GM23338 (cell line): ENCODE measurements around the gene PDE4D. TPM values are rescaled to one million over a fixed set of nuclear protein-coding genes. Genes with fewer than 3 reads are reported as not detected.
A peak's percentile ranks its signal among the peaks of the same experiment; 100 is the strongest.

Experiments
- ATAC-seq: fragments of 200-7000 bp; cut with Tn5 transposase; 3 replicates; pipeline ENCODE4 v1.9.1; 2020
- DNase-seq: peaks from one replicate; pipeline ENCODE4 v3.0.0-alpha.2; 2015; ENCODE audit warnings: low spot score
- H2AFZ ChIP-seq: fragments of 200-600 bp; sonication (generic); 2 replicates; pipeline ENCODE4 v1.8.0; 2016; ENCODE audit warnings: antibody characterized with exemption, mild to moderate bottlenecking, moderate library complexity
- H3F3A ChIP-seq: fragments of 200-600 bp; sonication (generic); replicated peaks from 2 replicates; pipeline ENCODE4 v1.8.0; 2017; ENCODE audit warnings: antibody characterized with exemption, mixed run types, low read depth
- H3K27ac ChIP-seq: fragments of 200-600 bp; sonication (generic); 2 replicates; pipeline ENCODE4 v1.6.1; 2016; ENCODE audit warnings: low read depth
- H3K27me3 ChIP-seq: fragments of 200-600 bp; sonication (generic); 2 replicates; pipeline ENCODE4 v1.8.0; 2016; ENCODE audit warnings: mild to moderate bottlenecking, mixed run types, moderate library complexity; ENCODE audit not compliant: insufficient read depth
- H3K36me3 ChIP-seq: fragments of 200-600 bp; sonication (generic); 2 replicates; pipeline ENCODE4 v1.8.0; 2016; ENCODE audit warnings: mild to moderate bottlenecking; ENCODE audit not compliant: insufficient read depth
- H3K4me1 ChIP-seq: fragments of 200-600 bp; sonication (generic); 2 replicates; pipeline ENCODE4 v1.8.0; 2016; ENCODE audit warnings: mild to moderate bottlenecking, moderate library complexity; ENCODE audit not compliant: insufficient read depth
- H3K4me2 ChIP-seq: fragments of 200-600 bp; sonication (generic); 2 replicates; pipeline ENCODE4 v1.7.1; 2017; ENCODE audit warnings: mixed run types
- H3K4me3 ChIP-seq: fragments of 200-600 bp; sonication (generic); 2 replicates; pipeline ENCODE4 v1.6.1; 2016; ENCODE audit warnings: mixed run types
- H3K79me2 ChIP-seq: fragments of 200-600 bp; sonication (generic); replicated peaks from 2 replicates; pipeline ENCODE4 v1.8.0; 2017; ENCODE audit warnings: mild to moderate bottlenecking; ENCODE audit not compliant: insufficient read depth
- H3K9me2 ChIP-seq: fragments of 200-600 bp; sonication (generic); 2 replicates; pipeline ENCODE4 v1.8.0; 2017; ENCODE audit not compliant: insufficient read depth
- H4K20me1 ChIP-seq: fragments of 200-600 bp; sonication (generic); replicated peaks from 2 replicates; pipeline ENCODE4 v1.8.0; 2017; ENCODE audit warnings: mild to moderate bottlenecking; ENCODE audit not compliant: insufficient read depth
- H3K27ac Mint-ChIP-seq: 2 replicates; pipeline ENCODE4 v1.8.0; 2020; ENCODE audit warnings: inconsistent platforms, mild to moderate bottlenecking, moderate library complexity, mixed read lengths
- H3K27me3 Mint-ChIP-seq: 3 replicates; pipeline ENCODE4 v1.8.0; 2022; ENCODE audit warnings: low read depth, mild to moderate bottlenecking, moderate library complexity, mixed read lengths, inconsistent platforms; ENCODE audit not compliant: insufficient read depth, poor library complexity
- H3K36me3 Mint-ChIP-seq: 3 replicates; pipeline ENCODE4 v1.8.0; 2021; ENCODE audit warnings: low read depth, mild to moderate bottlenecking, inconsistent platforms, moderate library complexity, mixed read lengths
- H3K4me1 Mint-ChIP-seq: 3 replicates; pipeline ENCODE4 v1.8.0; 2020; ENCODE audit warnings: mild to moderate bottlenecking, inconsistent platforms, mixed read lengths
- H3K4me3 Mint-ChIP-seq: 3 replicates; pipeline ENCODE4 v1.8.0; 2021; ENCODE audit warnings: moderate library complexity, mild to moderate bottlenecking, inconsistent platforms, mixed read lengths
- H3K9me3 Mint-ChIP-seq: 3 replicates; pipeline ENCODE4 v1.8.0; 2020; ENCODE audit warnings: moderate library complexity, mild to moderate bottlenecking, inconsistent platforms, mixed read lengths
- CREB1 ChIP-seq: fragments of 250-450 bp; sonication (Bioruptor Pico); IDR thresholded peaks from 2 replicates; pipeline ENCODE4 v1.5.0; 2020; ENCODE audit warnings: low read depth, mild to moderate bottlenecking, moderate library complexity
- CTCF ChIP-seq, 2 experiments: fragments of 200-600 bp in 1 of 2; sonication (generic) in 1 of 2; conservative IDR thresholded peaks; 2 replicates each; pipeline versions ENCODE4 v1.5.1 to v1.6.1; 2016 to 2017; ENCODE audit warnings: antibody characterized with exemption in 2 of 2, low read depth in 2 of 2, mild to moderate bottlenecking in 2 of 2, moderate library complexity in 1 of 2
- EZH2 ChIP-seq: fragments of 200-600 bp; sonication (generic); IDR thresholded peaks from one replicate; pipeline ENCODE4 v1.8.0; 2017; ENCODE audit warnings: antibody characterized with exemption, mild to moderate bottlenecking, low read depth; ENCODE audit not compliant: unreplicated experiment
- EZH2phosphoT487 ChIP-seq: fragments of 200-600 bp; sonication (generic); IDR thresholded peaks from one replicate; pipeline ENCODE4 v1.8.1; 2018; ENCODE audit warnings: antibody characterized with exemption; ENCODE audit not compliant: unreplicated experiment
- JUNB ChIP-seq: IDR thresholded peaks from one replicate; pipeline ENCODE4 v1.6.1; 2016; ENCODE audit warnings: antibody characterized with exemption; ENCODE audit not compliant: unreplicated experiment
- POLR2AphosphoS5 ChIP-seq: IDR thresholded peaks from 2 replicates; pipeline ENCODE4 v1.6.1; 2016; ENCODE audit warnings: antibody characterized with exemption, low read depth
- STAT1 ChIP-seq: IDR thresholded peaks from one replicate; pipeline ENCODE4 v1.6.1; 2016; ENCODE audit warnings: antibody characterized with exemption; ENCODE audit not compliant: unreplicated experiment
- ZNF331 ChIP-seq: fragments of 250-450 bp; sonication (Bioruptor Pico); IDR thresholded peaks from 2 replicates; pipeline ENCODE4 v1.5.0; 2020; ENCODE audit warnings: low read depth, mild to moderate bottlenecking, moderate library complexity
- polyA plus RNA-seq: library from polyadenylated mRNA; unstranded; fragments of >200 nt; fragmentation: Nextera tagmentation; extraction: Ambion mirVana; gene quantifications from 2 replicates; pipeline ENCODE4 v1.2.1, GENCODE V29; 2016
- total RNA-seq: library from RNA; depleted of rRNA; stranded (reverse); fragments of >200 nt; shearing (Covaris generic); gene quantifications from 2 replicates; pipeline ENCODE4 v1.2.3, GENCODE V29; 2014
- TF ChIP-seq, protein P1 (sequence below): fragments of 250-450 bp; sonication (Bioruptor Pico); IDR thresholded peaks from 2 replicates; pipeline ENCODE4 v1.5.0; 2020; ENCODE audit warnings: mild to moderate bottlenecking, moderate library complexity

Gene PDE4D
- total and polyA plus RNA-seq, 2 experiments from 2014 or later = 2.1 to 4.7 TPM

GRCh38 chr5:59094864-59095263 is 798.7 kb downstream of the PDE4D start (continued):
- TF ChIP-seq, protein P1, sequence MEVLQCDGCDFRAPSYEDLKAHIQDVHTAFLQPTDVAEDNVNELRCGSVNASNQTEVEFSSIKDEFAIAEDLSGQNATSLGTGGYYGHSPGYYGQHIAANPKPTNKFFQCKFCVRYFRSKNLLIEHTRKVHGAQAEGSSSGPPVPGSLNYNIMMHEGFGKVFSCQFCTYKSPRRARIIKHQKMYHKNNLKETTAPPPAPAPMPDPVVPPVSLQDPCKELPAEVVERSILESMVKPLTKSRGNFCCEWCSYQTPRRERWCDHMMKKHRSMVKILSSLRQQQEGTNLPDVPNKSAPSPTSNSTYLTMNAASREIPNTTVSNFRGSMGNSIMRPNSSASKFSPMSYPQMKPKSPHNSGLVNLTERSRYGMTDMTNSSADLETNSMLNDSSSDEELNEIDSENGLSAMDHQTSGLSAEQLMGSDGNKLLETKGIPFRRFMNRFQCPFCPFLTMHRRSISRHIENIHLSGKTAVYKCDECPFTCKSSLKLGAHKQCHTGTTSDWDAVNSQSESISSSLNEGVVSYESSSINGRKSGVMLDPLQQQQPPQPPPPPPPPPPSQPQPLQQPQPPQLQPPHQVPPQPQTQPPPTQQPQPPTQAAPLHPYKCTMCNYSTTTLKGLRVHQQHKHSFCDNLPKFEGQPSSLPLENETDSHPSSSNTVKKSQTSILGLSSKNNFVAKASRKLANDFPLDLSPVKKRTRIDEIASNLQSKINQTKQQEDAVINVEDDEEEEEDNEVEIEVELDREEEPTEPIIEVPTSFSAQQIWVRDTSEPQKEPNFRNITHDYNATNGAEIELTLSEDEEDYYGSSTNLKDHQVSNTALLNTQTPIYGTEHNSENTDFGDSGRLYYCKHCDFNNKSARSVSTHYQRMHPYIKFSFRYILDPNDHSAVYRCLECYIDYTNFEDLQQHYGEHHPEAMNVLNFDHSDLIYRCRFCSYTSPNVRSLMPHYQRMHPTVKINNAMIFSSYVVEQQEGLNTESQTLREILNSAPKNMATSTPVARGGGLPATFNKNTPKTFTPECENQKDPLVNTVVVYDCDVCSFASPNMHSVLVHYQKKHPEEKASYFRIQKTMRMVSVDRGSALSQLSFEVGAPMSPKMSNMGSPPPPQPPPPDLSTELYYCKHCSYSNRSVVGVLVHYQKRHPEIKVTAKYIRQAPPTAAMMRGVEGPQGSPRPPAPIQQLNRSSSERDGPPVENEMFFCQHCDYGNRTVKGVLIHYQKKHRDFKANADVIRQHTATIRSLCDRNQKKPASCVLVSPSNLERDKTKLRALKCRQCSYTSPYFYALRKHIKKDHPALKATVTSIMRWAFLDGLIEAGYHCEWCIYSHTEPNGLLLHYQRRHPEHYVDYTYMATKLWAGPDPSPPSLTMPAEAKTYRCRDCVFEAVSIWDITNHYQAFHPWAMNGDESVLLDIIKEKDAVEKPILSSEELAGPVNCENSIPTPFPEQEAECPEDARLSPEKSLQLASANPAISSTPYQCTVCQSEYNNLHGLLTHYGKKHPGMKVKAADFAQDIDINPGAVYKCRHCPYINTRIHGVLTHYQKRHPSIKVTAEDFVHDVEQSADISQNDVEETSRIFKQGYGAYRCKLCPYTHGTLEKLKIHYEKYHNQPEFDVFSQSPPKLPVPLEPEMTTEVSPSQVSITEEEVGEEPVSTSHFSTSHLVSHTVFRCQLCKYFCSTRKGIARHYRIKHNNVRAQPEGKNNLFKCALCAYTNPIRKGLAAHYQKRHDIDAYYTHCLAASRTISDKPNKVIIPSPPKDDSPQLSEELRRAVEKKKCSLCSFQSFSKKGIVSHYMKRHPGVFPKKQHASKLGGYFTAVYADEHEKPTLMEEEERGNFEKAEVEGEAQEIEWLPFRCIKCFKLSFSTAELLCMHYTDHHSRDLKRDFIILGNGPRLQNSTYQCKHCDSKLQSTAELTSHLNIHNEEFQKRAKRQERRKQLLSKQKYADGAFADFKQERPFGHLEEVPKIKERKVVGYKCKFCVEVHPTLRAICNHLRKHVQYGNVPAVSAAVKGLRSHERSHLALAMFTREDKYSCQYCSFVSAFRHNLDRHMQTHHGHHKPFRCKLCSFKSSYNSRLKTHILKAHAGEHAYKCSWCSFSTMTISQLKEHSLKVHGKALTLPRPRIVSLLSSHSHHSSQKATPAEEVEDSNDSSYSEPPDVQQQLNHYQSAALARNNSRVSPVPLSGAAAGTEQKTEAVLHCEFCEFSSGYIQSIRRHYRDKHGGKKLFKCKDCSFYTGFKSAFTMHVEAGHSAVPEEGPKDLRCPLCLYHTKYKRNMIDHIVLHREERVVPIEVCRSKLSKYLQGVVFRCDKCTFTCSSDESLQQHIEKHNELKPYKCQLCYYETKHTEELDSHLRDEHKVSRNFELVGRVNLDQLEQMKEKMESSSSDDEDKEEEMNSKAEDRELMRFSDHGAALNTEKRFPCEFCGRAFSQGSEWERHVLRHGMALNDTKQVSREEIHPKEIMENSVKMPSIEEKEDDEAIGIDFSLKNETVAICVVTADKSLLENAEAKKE = no peak

DNA sequence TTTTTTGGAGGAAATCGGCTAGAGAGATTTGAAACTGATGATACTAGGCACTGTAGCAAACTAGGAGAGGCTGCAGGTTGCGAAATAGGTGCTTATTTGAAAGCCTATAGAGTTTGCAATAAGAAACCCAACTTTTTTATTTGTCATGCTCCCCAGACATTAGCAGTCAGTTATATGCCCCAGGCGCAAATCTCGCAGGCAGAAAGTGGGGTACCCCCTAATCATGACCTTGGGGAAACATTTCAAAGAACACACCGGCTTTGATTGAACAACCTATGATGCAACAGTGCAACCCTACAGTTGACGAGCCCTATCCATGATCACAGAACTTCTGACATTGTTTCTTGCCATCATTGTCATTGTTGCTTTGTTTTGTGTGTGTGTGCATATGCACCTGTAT is 800.2 kb downstream of the PDE4D start:
- Mint-ChIP-seq H3K4me3 (no peak overlapping the region), H3K27ac (no peak overlapping the region), H3K27me3 (peaks cover 2% of the 10 kb centered on the region), H3K9me3 (no peaks in the 10 kb centered on the region), H3K36me3 (no peaks in the 10 kb centered on the region), H3K4me1 (peaks cover 8% of the 10 kb centered on the region)
- no peaks in the 10 kb centered on the region for H3K79me2 ChIP-seq
- no peak overlapping the region for H3K4me2 ChIP-seq
- no peaks in the 10 kb centered on the region for H4K20me1 ChIP-seq
- H3K27ac ChIP-seq = no peak overlapping the region
- no peak overlapping the region for H3K4me3 ChIP-seq
- DNase-seq (no peak), ATAC-seq (no peak)
- no peaks in the 10 kb centered on the region for H3K36me3 ChIP-seq
- peak overlapping the region; percentile 38; the same call in 1 of the 2 replicates for H2AFZ ChIP-seq
- no peaks in the 10 kb centered on the region for H3F3A ChIP-seq
- H3K27me3 ChIP-seq = no peaks in the 10 kb centered on the region
- no peaks in the 10 kb centered on the region for H3K9me2 ChIP-seq
- peaks cover 10% of the 10 kb centered on the region; the same call in 1 of the 2 replicates for H3K4me1 ChIP-seq
- TF ChIP-seq POLR2AphosphoS5 (no peak), STAT1 (no peak), CTCF (conservative IDR thresholded peaks at IDR 0.05; ENCODE audit: low read depth in 2 of 2) (no peak), EZH2 (no peak), EZH2phosphoT487 (no peak), JUNB (no peak), ZNF331 (CRISPR knock-in tag) (no peak), CREB1 (no peak)
- TF ChIP-seq, protein P1 = no peak
